Islet precursor cell (in vitro differentiated cells): ENCODE results near the gene OLIG1.

Source experiments
- DNase-seq: peaks from one replicate; pipeline ENCODE4 v3.0.0-alpha.2; 2018

The OLIG1 gene

DNA sequence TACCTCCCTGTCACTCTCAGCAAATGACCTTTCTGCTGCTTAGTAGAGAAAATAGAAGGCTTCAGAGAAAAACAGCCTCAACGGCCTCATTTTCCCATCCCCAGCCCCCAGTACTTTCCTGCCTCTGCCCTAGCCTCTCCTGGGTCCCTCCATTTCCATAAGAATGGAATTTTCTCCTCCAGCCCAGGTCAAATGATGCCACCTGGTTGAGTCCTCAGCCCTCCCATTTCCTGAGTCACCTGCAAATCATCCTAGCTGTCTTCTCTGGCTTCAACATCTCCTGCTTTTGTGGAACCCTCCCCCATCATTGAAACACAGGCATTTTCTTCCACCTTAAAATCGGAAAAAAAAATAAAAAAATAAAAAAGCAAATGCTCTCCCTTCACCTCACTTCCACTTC, 35.1 kb downstream of the OLIG1 start:
- no peak for DNase-seq

DNA sequence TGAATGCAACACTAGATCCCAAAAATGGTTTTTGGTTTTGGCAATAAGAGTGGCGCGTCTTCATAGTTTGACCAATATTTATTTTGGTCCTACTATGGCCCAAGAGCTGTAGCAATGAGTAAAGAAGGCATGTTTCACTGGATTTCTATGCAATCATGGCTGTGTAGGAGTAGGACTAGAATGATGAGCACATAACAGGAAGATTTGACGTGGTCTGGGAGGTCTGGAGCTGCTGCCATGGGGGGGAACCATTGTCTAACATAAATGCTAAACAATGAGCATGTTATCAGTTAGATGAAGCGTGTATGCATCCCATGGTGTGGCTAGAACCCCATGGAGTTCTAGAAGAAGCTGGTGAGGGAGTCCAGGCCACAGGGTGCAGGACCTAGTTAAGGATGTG, 38.3 kb downstream of the OLIG1 start:
- no peak for DNase-seq

GRCh38 chr21:33109574-33110339, 39.8 kb downstream of the OLIG1 start:
- peak; percentile 70 for DNase-seq

GRCh38 chr21:33110340-33110715, 40.4 kb downstream of the OLIG1 start:
- DNase-seq: no peak

DNA sequence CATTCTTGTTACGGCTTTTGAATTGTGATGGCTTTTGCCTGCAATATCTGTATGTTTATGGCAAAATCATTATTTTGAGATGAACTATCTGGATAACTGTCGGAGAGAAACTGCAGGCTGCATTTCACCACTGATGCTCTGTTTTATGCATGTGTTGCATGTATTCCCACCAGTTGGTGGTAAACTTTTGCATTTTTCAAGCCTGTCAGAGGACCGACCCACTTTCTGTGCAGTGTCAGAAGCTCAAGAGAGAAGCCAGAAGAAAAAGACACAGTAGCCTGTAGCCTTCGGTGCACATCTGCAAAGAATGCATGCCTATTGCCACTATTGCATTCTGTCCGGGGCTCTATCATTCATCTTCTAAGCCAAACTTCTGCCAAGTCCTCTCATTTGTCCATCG, 41.6 kb downstream of the OLIG1 start:
- no peak for DNase-seq

DNA sequence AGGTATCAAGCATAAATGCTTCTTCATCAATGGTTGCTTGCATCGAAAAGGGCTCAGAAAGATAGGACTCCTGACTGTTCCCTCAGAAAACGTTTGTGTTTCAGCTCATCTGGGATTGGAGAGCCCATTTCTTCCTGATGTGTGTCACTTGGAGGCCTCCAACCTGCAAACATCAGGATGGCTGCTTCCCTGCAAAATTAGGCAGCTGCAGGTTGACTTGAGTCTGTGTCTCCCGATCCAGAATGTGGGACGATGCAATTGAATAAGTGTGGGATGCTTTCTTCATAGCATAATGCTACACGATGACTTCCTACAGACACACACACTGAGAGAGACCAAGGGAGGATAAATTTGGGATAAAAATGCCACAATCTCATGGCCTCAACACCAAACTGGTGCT, 42.2 kb downstream of the OLIG1 start:
- DNase-seq: no peak

DNA sequence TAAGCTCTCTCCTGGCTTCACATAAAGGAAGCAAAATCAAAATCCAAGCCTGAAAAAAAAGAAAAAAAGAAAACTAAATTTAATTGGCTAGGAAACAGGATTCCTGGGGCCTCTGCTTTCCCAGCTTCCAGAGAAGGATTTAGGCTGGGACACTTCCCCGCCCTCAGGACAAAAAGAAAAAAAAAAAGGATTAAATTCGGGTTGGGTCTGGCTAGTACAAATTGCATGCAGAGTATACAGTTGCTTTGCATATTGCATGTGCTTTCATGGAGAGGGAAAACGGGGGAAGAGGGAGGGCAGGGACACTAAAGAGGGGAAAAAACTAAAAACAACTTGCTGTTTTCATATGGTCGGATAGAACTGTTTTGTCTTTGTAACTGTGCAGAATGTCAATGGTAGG, 42.7 kb downstream of the OLIG1 start:
- no peak for DNase-seq

DNA sequence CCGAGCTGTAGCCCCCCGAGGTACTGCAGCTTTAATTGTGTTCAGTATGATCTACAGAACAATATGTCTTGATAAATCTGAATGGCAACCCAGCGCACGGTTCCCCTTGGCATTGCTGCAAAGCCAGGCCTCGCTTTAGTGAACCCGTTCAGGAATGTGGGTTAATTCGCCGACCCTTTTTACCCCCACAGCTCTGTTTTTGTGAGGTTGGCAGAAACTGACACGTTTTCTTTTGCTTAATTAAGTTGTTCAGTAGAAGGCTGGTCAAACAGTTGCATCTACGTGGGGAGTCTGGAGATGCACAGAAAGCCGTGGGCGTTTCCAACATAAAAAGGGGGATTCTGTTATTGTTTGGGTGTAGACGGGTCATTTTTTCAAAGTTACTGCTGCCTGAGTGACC, 43.2 kb downstream of the OLIG1 start:
- no peak for DNase-seq

GRCh38 chr21:33114276-33114675, 44.3 kb downstream of the OLIG1 start:
- DNase-seq: no peak

DNA sequence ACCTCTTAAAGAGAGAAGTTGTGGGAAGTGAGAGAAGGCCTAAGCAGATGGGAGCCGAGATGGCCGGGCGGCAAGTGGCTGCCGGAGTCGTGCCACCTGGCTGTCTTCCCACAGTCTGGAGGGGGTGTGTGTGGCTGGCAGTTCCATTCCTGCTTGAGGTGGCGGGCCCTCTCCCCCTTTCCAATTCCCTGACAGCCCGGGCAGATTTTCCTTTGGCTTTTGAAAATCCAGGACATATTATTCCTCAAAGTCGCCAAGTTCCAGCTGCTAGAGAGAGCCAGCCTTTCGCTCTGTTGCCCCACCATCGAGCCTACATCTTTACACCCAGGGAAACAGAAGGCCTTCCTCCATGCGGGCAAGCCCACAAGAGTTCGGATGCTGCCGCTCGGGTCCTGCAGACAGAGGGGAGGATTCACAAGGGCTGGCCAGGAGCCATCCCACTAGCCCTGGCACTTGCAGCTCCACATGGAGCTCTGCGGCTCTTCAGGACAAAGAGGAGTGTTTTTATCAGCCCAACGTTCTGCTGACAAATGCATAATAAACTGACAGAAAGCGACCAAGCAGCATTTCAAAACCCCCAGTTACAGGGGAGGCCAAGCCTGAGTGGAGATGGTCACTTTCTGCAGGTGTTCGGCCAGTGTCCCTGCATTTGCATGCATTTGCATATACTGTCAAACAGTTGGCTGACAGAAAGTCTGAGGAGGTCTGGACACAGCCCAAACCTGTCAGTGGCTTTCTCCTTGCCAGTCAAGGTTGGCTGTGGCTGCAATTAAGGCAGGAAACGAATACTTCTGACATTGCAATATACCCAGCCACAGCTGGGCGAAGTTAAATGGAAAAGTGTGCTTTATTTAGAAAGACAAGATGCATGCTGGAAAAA, 45.9 kb downstream of the OLIG1 start:
- DNase-seq: no peak

GRCh38 chr21:33116676-33117075, 46.7 kb downstream of the OLIG1 start:
- DNase-seq: no peak

DNA sequence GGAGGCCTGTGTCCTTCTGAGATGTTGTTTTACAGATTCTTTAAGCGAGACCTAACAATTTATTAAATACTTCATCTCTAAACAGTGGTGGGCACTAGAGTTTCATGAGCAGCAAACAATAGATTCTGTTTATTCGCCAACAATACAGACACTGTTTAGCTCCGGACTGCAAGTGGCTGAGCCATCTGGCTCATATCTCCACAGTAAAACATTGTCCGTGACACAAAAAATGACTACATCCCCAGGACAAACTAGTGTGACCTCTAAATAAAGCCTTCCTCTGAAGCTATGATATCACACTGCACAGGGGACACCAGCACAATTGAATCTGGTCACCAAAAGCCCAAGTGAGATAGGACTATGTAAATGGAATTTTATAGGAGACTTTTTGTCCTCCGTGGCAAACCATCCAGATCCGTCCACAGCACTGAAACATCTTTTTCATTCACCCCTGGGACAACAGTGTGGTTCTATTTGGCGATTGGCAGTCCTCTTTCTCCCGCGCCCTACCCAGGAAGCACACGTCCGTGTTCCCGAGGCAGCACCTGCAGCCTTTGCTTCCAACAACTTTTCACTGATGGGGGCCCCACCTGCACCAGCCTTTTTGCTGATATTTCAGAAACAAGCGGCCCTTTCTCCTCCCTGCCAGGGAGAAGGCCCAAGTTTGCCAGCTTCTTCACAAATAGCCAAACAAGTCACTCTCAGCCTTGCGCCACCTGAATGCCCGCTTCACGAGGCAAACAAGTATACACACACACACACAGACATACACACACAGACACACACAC, 47.4 kb downstream of the OLIG1 start:
- no peak for DNase-seq
